HG02943 (cell line): ENCODE measurements around the gene ANKRD44.
"Not testable (repeated sequence)": the region's sequence is repeated elsewhere in the genome, so short reads cannot be mapped to it uniquely, and the experiment has no call there.

ENCODE experiments used
- ATAC-seq: cut with Tn5 transposase; IDR thresholded peaks from one replicate; pipeline ENCODE4 v1.9.1; 2021; ENCODE audit warnings: mild to moderate bottlenecking, low read depth, moderate library complexity; ENCODE audit not compliant: unreplicated experiment

ANKRD44 gene

DNA sequence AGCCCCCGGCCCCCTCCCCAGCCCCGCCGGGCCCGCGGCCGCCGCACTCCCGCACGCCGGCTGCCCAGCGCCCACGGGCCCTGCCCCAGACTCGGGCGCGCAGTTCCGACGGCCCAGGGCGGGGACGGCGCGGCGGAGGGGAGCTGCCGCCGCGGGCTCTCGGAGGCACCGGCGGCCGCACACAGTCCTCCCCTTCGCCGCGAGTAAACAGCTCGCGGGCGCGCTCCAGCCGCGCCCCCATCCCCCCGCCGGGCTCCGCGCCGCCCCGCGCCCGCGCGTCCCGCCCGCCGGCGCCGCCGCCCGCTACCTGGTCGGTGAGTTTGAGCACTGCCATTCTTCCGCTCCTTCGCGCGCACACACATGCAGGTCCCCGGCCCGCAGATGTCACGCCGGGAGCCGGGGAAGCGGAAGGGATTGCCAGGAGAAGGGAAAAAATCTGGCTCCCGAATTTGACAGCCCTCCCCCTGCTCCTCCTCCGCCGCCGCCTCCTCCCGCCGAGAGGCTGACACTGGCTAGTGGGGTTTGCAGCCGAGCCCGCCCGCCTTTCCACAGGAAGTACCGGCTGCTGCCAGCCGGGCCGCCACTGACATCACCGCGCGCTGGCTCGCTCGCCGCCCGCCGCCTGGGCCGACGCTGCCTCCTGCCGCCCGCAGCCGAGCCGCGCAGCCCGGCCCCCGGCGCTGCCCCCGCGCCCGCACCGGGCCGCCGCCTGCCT, at the start of gene ANKRD44:
Gene ANKRD44 (minus strand): TSS at position 510 of the 715 bp plus-strand sequence. CDS start 176 bp downstream, at position 334.
- peak; percentile 56 for ATAC-seq

- ATAC-seq: no peak
These were observed 49.3 kb upstream of the ANKRD44 start for GRCh38 chr2:197359859-197360258.

DNA sequence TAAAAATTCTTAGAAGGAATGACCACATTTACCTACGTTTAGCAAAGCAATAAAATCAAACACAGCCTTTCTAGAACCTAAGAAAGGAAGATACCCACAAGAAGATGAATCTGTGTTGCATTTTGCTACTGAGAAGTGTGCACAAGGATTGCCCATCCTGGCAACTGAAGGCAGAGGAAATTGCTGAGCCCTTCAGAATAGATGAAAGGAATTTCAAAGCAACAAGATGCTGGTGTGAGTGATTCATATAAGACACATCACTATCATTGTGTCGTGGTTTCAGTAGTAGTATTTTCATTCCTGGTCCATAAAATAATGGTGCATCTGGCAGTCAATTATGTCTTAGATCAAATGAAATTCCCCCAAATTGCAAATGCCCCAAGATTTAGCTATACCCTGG, 48.4 kb upstream of the ANKRD44 start:
- ATAC-seq: no peak

DNA sequence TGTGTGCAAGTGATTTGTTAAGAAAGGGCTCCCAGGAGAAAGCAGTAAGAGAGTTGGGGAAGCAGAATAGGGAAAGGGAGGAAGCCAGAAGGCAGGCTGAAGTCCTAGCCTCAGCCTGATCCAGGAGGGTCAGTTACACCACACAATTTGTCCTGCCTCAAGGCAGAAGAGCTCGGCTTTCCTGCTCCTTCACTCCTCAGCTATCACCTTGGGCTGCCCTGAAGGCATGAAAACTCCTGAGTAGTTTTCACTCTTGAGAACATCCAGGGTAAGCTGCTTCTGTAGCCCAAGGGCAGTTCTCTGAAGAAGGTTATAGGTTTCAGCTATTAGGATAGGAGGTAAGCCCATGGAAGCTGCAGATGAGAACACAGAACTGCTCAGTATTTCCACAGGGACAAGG, 47.4 kb upstream of the ANKRD44 start:
- no peak for ATAC-seq

DNA sequence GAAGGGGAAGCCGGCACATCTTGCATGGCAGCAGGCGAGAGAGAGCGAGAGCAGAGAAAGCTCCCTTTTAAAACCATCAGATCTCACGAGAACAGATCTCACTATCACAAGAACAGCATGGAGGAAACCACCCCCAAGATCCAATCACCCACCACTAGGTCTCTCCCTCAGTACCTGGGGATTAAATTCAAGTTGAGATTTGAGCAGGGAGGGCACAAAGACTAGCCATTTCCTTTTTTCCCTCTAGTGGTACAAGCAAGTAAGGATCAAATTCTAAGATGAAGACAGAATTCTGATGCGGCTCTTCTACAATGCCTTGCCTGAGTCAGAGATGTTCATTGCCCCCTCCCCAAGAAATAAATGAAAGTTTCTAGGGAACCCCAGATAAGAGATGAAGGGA, 45.6 kb upstream of the ANKRD44 start:
- no peak for ATAC-seq

- ATAC-seq: no peak
These were observed 43.6 kb upstream of the ANKRD44 start for GRCh38 chr2:197354169-197354558.

DNA sequence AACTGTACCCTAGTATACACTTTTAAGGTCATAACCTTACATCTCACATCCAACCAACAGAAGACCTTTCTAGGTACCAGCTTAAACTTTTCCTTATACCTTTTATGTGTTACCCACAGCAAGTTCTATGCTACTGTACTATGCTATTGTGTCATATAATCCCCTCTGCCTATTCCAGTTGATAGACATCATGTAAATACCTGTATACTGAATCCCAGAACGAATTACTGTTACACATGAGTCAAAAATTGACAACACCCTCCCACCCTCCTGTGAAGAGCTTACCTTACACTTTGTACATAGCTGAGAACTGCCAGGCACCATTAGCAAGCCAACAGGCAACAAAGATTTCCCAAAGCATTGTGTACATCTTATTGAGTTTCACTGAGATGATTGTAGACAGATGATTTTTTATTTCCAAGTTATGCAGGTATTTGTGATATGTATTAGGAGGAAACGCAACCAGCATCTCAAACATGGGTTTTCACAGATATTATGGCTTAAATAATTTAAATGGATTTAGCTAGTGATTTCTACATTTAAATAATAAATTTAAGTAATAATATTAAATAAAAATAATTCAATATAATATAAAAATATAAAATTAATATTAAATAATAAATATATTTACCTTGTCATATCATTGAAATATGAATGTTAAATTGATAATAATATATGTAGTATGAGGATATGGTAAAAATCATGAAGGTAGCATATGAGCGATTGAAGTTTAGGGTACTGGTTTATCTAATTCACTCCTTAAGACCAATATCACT, 43.0 kb upstream of the ANKRD44 start:
- ATAC-seq: no peak

DNA sequence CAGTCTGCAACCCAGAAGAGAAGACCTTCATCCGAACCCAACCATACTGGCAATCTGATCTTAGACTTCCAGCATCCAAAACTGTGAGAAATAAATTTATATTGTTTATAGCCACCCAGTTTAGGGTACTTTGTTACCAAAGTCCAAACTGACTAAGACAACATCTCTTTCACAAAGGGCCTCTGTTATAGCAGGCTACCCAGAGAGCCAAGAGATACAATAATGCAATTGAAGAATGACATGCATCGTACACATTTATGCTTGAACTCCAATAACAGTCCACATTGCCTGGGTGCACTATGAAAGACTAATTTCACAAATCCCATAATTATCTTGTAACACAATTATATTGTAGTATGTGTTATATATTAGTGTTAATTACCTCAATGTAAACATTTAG, 39.1 kb upstream of the ANKRD44 start:
- no peak for ATAC-seq

DNA sequence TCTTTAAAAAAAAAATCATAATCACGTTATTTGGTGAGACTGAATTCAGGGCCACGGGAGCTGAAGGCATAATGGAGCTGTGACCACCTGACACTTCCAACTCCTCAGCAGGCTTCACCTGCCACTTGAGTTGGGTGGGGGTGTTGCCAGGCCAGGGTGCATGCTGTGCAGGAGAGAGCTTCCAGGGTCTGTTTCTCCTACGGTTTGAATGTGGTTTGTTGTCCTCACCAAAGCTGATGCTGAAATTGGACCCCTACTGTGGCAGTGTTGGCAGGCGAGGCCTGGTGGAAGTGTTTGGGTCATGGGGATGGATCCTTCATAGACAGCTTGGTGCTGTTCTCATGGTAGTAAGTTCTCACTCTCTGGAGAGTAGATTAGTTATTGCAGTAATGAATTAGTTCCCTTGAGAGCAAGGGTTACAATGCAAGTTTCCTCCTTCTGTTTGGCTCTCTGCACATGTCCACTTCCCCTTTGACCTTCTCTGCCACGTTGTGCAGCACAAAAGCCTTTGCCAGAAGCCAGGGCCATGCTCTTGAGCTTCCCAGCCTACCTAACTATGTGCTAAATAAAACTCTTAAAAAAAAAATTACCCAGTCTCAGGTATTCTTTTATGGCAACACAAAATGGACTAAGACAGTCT, 38.3 kb upstream of the ANKRD44 start:
- no peak for ATAC-seq

DNA sequence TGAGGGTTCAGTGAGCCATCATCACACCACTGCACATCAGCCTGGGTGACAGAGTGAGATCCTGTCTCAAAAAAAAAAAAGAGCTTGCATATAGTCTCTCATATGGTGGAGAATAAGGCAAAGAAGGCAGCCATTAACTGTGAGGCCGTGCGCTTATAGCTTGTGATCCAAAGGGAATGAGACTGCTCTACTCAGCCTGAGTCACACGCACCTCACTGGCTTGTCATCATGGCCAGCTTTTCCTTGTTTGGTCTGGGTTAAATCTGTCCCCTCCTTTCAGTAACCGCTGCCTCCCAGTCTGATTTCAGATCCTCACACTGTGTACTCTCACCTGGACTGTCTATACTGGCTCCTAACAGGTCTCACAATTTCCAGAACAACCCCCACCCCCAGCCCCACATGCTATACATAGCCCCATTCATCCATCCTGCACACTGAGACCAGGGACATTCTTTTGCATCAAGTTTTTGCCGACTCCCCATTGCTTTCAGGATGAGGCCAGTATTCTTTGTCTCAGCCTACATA, 35.3 kb upstream of the ANKRD44 start:
- ATAC-seq: no peak

DNA sequence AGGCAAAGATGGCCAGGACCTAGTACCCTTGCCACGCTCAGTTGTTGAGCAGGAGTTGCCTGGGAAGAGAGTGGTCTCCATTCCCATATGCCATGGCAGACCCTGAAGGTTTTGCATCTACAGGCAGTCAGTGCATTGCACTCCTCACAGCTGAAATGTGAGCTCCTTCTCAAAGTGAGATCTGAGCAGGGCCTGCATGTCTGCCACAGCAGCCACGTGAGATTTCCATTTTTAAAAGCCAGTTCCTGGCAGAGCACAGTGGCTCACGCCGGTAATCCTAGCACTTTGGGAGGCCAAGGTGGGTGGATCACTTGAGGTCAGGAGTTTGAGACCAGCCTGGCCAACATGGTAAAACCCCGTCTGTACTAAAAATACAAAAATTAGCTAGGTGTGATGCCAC, 33.4 kb upstream of the ANKRD44 start:
- ATAC-seq: not testable (repeated sequence)

- no peak for ATAC-seq
These were observed 30.0 kb upstream of the ANKRD44 start for GRCh38 chr2:197340591-197340990.

DNA sequence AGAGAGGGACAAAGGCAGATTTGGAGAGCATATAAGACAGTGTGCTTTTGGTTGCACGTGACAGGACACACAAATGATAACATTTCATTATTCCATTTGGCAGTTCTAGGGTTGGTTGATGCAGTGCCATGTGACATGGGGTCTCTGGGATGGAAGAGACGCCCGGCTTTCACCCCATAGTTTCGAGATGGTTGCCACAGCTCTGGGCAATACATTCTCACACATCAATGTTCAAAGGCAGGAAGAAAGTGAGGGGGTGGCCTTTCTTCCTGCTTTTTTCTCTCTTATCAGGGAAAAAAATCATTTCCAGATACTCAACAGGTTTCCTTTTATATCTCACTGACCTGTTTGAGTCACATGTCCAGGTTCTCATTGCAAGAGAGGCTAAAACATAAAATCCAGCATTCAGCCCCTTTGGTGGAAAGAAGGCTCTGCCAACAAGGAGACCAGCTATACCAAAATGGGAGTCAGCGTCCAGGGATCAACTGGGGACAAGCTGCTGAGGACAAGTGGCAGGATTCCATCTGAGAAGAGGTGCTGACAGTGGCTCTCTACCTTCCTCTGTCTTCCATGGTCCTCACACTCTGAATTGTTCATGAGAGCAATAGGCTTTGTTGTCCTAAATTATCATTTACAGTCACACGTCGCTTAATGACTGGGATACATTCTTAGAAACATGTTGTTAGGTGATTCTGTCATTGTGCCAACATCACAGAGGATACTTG, 29.1 kb upstream of the ANKRD44 start:
- ATAC-seq: no peak

DNA sequence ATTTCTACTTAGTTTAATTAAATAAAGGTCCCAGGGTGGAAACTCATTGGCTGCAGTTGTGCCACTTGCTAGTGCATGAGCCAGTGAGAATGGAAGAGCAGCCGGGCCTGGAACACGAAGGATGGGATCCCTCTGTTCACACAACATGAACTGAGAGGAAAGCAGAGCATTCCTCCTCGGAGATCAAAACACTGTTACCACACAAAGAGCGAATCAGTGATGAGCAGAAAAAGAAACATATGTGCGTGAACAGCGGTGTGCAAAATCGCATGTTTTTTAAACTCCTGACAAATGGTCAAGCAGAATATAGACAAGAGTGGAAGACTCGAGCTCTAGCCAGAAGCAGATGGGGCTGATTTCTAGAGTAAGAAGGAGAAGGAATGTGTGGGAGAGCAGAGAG, 28.4 kb upstream of the ANKRD44 start:
- no peak for ATAC-seq

GRCh38 chr2:197332641-197333040, 22.1 kb upstream of the ANKRD44 start:
- ATAC-seq: no peak

GRCh38 chr2:197328461-197328860, 17.9 kb upstream of the ANKRD44 start:
- ATAC-seq: no peak

GRCh38 chr2:197327472-197328098, 17.0 kb upstream of the ANKRD44 start:
- ATAC-seq: no peak

DNA sequence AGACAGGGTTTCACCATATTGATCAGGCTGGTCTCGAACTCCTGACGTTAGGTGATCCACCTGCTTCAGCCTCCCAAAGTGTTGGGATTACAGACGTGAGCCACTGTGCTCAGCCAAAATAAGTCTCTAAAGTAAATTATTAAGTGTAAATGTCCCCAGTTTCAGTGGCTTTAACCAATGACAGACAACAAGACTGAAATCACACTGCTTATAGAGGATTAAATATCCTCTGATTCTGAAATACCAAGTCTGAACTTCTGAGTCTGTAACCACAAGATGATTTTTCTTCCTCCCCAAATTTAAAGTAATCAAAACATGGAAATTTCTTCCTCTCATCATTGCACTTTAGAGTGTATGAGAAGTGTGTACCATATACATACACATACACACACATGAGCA, 16.5 kb upstream of the ANKRD44 start:
- ATAC-seq: no peak

GRCh38 chr2:197324801-197325200, 14.2 kb upstream of the ANKRD44 start:
- peak; percentile 92 for ATAC-seq
